Measurements from ENCODE around the gene SLC16A11.

SLC16A11 gene

GRCh38 chr17:7038025-7038862 lies 5.6 kb downstream of the SLC16A11 start:
- H3K27ac ChIP-seq (replicated peaks; ENCODE audit: low read length) = no peak overlapping the region
- H2BK12ac ChIP-seq (ENCODE audit: low read length) = peak overlapping the region; percentile 73

GRCh38 chr17:7035591-7036368 lies 8.1 kb downstream of the SLC16A11 start, which contains the start of gene SLC16A13:
Gene SLC16A13 (plus strand): TSS chr17:7036015. CDS start chr17:7036383, 368 bp downstream.
- Histone ChIP-seq H3K79me1 (ENCODE audit: low read depth, low read length) (peaks cover 1% of the 10 kb centered on the region), H3K23ac (ENCODE audit: low read depth, low read length, poor library complexity) (peak within 1 kb of the TSS; percentile 6), H3K9me3 (replicated peaks in 1 of 2; ENCODE audit: control insufficient read depth in 2 of 2, insufficient read depth in 1 of 2, low read depth in 1 of 2, low read length in 2 of 2) (peaks cover 0 to 2% of the 10 kb centered on the region in 2 donors), H2BK12ac (ENCODE audit: low read length) (no peak within 1 kb of the TSS), H3K4ac (ENCODE audit: low read length) (no peak within 1 kb of the TSS), H2AK5ac (ENCODE audit: low read depth, low read length) (peak within 1 kb of the TSS; percentile 1), H3K14ac (ENCODE audit: low read length) (no peak within 1 kb of the TSS), H3K36me3 (replicated peaks in 1 of 2; ENCODE audit: control insufficient read depth in 2 of 2, insufficient read depth in 2 of 2, low read length in 2 of 2) (no peaks in the 10 kb centered on the region), H3K4me1 (ENCODE audit: control insufficient read depth in 2 of 2, insufficient read depth in 1 of 2, low read depth in 1 of 2, low read length in 2 of 2) (peaks cover 9 to 10% of the 10 kb centered on the region in 2 donors), H3K18ac (ENCODE audit: low read length) (peak within 1 kb of the TSS; percentile 98), H3K9ac (ENCODE audit: low read depth, low read length, poor library complexity) (peak within 1 kb of the TSS; percentile 86), H3K4me2 (ENCODE audit: insufficient read depth, low read length, poor library complexity, severe bottlenecking) (peak within 1 kb of the TSS; percentile 60), H4K91ac (ENCODE audit: low read depth, low read length, poor library complexity) (no peak within 1 kb of the TSS), H3K27me3 (ENCODE audit: control insufficient read depth in 3 of 3, insufficient read depth in 3 of 3, low read depth in 1 of 3, low read length in 3 of 3) (peaks cover 0 to 7% (median 0%) of the 10 kb centered on the region in 3 experiments), H3K4me3 (ENCODE audit: low read length in 2 of 2) (peak within 1 kb of the TSS; percentile 86 to 87), H4K8ac (ENCODE audit: low read depth, low read length) (no peak within 1 kb of the TSS), H2AFZ (ENCODE audit: low read length) (peak within 1 kb of the TSS; percentile 96), H3K27ac (replicated peaks; ENCODE audit: low read length) (no peak within 1 kb of the TSS), H2BK5ac (ENCODE audit: low read length) (peak within 1 kb of the TSS; percentile 93), H2BK120ac (ENCODE audit: low read depth, low read length) (no peak within 1 kb of the TSS), H2BK15ac (ENCODE audit: low read length) (no peak within 1 kb of the TSS)
- peak; percentile 88 for DNase-seq (ENCODE audit: low spot score)
- no CpG with 5 or more reads among the region's 52 CpGs for WGBS, 2 donors (ENCODE audit: extremely low coverage in 2 of 2, insufficient read length in 2 of 2, insufficient replicate concordance in 1 of 2)

More at GRCh38 chr17:7038025-7038862, 5.6 kb downstream of the SLC16A11 start:
- Histone ChIP-seq H2AFZ (ENCODE audit: low read length) (no peak overlapping the region), H3K9ac (ENCODE audit: low read depth, low read length, poor library complexity) (peak overlapping the region; percentile 13), H3K9me3 (replicated peaks in 1 of 2; ENCODE audit: control insufficient read depth in 2 of 2, insufficient read depth in 1 of 2, low read depth in 1 of 2, low read length in 2 of 2) (peaks cover 0 to 7% of the 10 kb centered on the region in 2 donors), H3K27me3 (ENCODE audit: control insufficient read depth in 3 of 3, insufficient read depth in 3 of 3, low read depth in 1 of 3, low read length in 3 of 3) (peaks cover 0 to 24% (median 12%) of the 10 kb centered on the region in 3 experiments), H3K14ac (ENCODE audit: low read length) (no peak overlapping the region), H4K8ac (ENCODE audit: low read depth, low read length) (no peak overlapping the region), H3K4me2 (ENCODE audit: insufficient read depth, low read length, poor library complexity, severe bottlenecking) (no peak overlapping the region), H3K79me1 (ENCODE audit: low read depth, low read length) (peaks cover 3% of the 10 kb centered on the region), H3K36me3 (replicated peaks in 1 of 2; ENCODE audit: control insufficient read depth in 2 of 2, insufficient read depth in 2 of 2, low read length in 2 of 2) (no peaks in the 10 kb centered on the region), H3K18ac (ENCODE audit: low read length) (peak overlapping the region; percentile 17), H2BK120ac (ENCODE audit: low read depth, low read length) (no peak overlapping the region), H3K4me1 (ENCODE audit: control insufficient read depth in 2 of 2, insufficient read depth in 1 of 2, low read depth in 1 of 2, low read length in 2 of 2) (peaks cover 15 to 19% of the 10 kb centered on the region in 2 donors), H2BK15ac (ENCODE audit: low read length) (peak overlapping the region; percentile 49), H3K4me3 (ENCODE audit: low read length in 2 of 2) (no peak overlapping the region), H2BK5ac (ENCODE audit: low read length) (peak overlapping the region; percentile 29), H2AK5ac (ENCODE audit: low read depth, low read length) (peak overlapping the region; percentile 8), H4K91ac (ENCODE audit: low read depth, low read length, poor library complexity) (peak overlapping the region; percentile 25), H3K23ac (ENCODE audit: low read depth, low read length, poor library complexity) (peak overlapping the region; percentile 73), H3K4ac (ENCODE audit: low read length) (no peak overlapping the region)
- DNase-seq (ENCODE audit: low spot score) = no peak
- WGBS, 2 donors (ENCODE audit: extremely low coverage in 2 of 2, insufficient read length in 2 of 2, insufficient replicate concordance in 1 of 2) = no CpG with 5 or more reads among the region's 19 CpGs

GRCh38 chr17:7034955-7035590 lies 8.8 kb downstream of the SLC16A11 start:
- no peak overlapping the region for H2BK5ac ChIP-seq (ENCODE audit: low read length)
- H4K8ac ChIP-seq (ENCODE audit: low read depth, low read length) = no peak overlapping the region
- H3K4me1 ChIP-seq (ENCODE audit: control insufficient read depth in 2 of 2, insufficient read depth in 1 of 2, low read depth in 1 of 2, low read length in 2 of 2) = peaks cover 9 to 10% of the 10 kb centered on the region in 2 donors
- H3K79me1 ChIP-seq (ENCODE audit: low read depth, low read length) = peaks cover 1% of the 10 kb centered on the region
- peak overlapping the region; percentile 81 to 86 for H3K4me3 ChIP-seq (ENCODE audit: low read length in 2 of 2)
- H3K4me2 ChIP-seq (ENCODE audit: insufficient read depth, low read length, poor library complexity, severe bottlenecking) = peak overlapping the region; percentile 60
- H2BK12ac ChIP-seq (ENCODE audit: low read length) = no peak overlapping the region
- peaks cover 0 to 7% (median 0%) of the 10 kb centered on the region in 3 experiments for H3K27me3 ChIP-seq (ENCODE audit: control insufficient read depth in 3 of 3, insufficient read depth in 3 of 3, low read depth in 1 of 3, low read length in 3 of 3)
- H3K9ac ChIP-seq (ENCODE audit: low read depth, low read length, poor library complexity) = peak overlapping the region; percentile 79
- peak overlapping the region; percentile 23 for H3K18ac ChIP-seq (ENCODE audit: low read length)
- no peak overlapping the region for H2BK15ac ChIP-seq (ENCODE audit: low read length)
- no peak overlapping the region for H3K27ac ChIP-seq (replicated peaks; ENCODE audit: low read length)
- no peak overlapping the region for H2BK120ac ChIP-seq (ENCODE audit: low read depth, low read length)
- peak overlapping the region; percentile 96 for H2AFZ ChIP-seq (ENCODE audit: low read length)
- no CpG with 5 or more reads among the region's 7 CpGs for WGBS, 2 donors (ENCODE audit: extremely low coverage in 2 of 2, insufficient read length in 2 of 2, insufficient replicate concordance in 1 of 2)
- no peak overlapping the region for H3K14ac ChIP-seq (ENCODE audit: low read length)
- no peak overlapping the region for H3K23ac ChIP-seq (ENCODE audit: low read depth, low read length, poor library complexity)
- H4K91ac ChIP-seq (ENCODE audit: low read depth, low read length, poor library complexity) = no peak overlapping the region
- no peak overlapping the region for H2AK5ac ChIP-seq (ENCODE audit: low read depth, low read length)
- no peaks in the 10 kb centered on the region for H3K36me3 ChIP-seq (replicated peaks in 1 of 2; ENCODE audit: control insufficient read depth in 2 of 2, insufficient read depth in 2 of 2, low read length in 2 of 2)
- no peak overlapping the region for H3K4ac ChIP-seq (ENCODE audit: low read length)
- H3K9me3 ChIP-seq (replicated peaks in 1 of 2; ENCODE audit: control insufficient read depth in 2 of 2, insufficient read depth in 1 of 2, low read depth in 1 of 2, low read length in 2 of 2) = peaks cover 0 to 2% of the 10 kb centered on the region in 2 donors
- no peak for DNase-seq (ENCODE audit: low spot score)
